SK-N-SH (cell line): ENCODE measurements around the gene AGFG2. TPM values are rescaled to one million over a fixed set of nuclear protein-coding genes. Genes with fewer than 3 reads are reported as not detected.

Source experiments
- CTCF ChIA-PET: fragments of 300-600, 350-600 bp; formaldehyde crosslinking; extraction: SDS; loops from one replicate; lab custom pipeline; 2021; lab: Yijun Ruan, JAX
- POLR2A ChIA-PET: fragments of 350-600 bp; sonication (Branson Sonifier 250); formaldehyde crosslinking; extraction: SDS; loops from one replicate; lab custom pipeline; 2020; ENCODE audit warnings: antibody characterized with exemption, inconsistent platforms; lab: Yijun Ruan, JAX
- DNase-seq: peaks from one replicate; pipeline ENCODE4 v3.0.0; 2012
- H2AFZ ChIP-seq: fragments of 200-600 bp; sonication (generic); 2 replicates; pipeline ENCODE4 v1.8.1; 2016; ENCODE audit warnings: antibody characterized with exemption, mild to moderate bottlenecking, low read depth
- H3F3A ChIP-seq: fragments of 200-600 bp; sonication (generic); replicated peaks from 2 replicates; pipeline ENCODE3; 2016; ENCODE audit warnings: antibody characterized with exemption, mild to moderate bottlenecking; ENCODE audit not compliant: insufficient read depth
- H3K27ac ChIP-seq, 2 experiments: fragments of 200-500 bp in 1 of 2; fragments of 200-600 bp in 1 of 2; sonication (Bioruptor generic) in 1 of 2; sonication (generic), shearing (Covaris generic) in 1 of 2; 2 replicates each; pipeline versions ENCODE4 v1.5.1 to v1.6.1; 2014 to 2016; ENCODE audit warnings: low read depth in 2 of 2, inconsistent platforms in 1 of 2, low read length in 1 of 2, mild to moderate bottlenecking in 1 of 2, mixed read lengths in 1 of 2
- H3K27me3 ChIP-seq: fragments of 200-600 bp; sonication (generic), shearing (Covaris generic); 2 replicates; pipeline ENCODE4 v1.6.1; 2016; ENCODE audit warnings: mixed run types; ENCODE audit not compliant: insufficient read depth
- H3K36me3 ChIP-seq, 2 experiments: fragments of 200-500 bp in 1 of 2; fragments of 200-600 bp in 1 of 2; sonication (Bioruptor generic) in 1 of 2; sonication (generic) in 1 of 2; replicated peaks in 1 of 2; 2 replicates each; pipeline versions ENCODE3 to v1.5.1; 2014 to 2016; ENCODE audit warnings: low read length in 1 of 2, mild to moderate bottlenecking in 1 of 2; ENCODE audit not compliant: insufficient read depth in 2 of 2, control insufficient read depth in 1 of 2
- H3K4me1 ChIP-seq, 2 experiments: fragments of 200-500 bp in 1 of 2; fragments of 200-600 bp in 1 of 2; sonication (Bioruptor generic) in 1 of 2; sonication (generic), shearing (Covaris generic) in 1 of 2; 2 replicates each; pipeline versions ENCODE4 v1.5.1 to v1.6.1; 2014 to 2016; ENCODE audit warnings: low read depth in 1 of 2, low read length in 1 of 2, mixed run types in 1 of 2; ENCODE audit not compliant: insufficient read depth in 2 of 2, control insufficient read depth in 1 of 2
- H3K4me2 ChIP-seq: fragments of 200-600 bp; sonication (generic), shearing (Covaris generic); 2 replicates; pipeline ENCODE4 v1.6.1; 2017; ENCODE audit warnings: mixed run types
- H3K4me3 ChIP-seq, 2 experiments: fragments of 200-500 bp in 1 of 2; fragments of 200-600 bp in 1 of 2; sonication (Bioruptor generic) in 1 of 2; sonication (generic), shearing (Covaris generic) in 1 of 2; 2 replicates each; pipeline versions ENCODE4 v1.5.1 to v1.8.1; 2014 to 2016; ENCODE audit warnings: low read depth in 2 of 2, inconsistent platforms in 1 of 2, low read length in 1 of 2, mild to moderate bottlenecking in 1 of 2, mixed read lengths in 1 of 2, moderate library complexity in 1 of 2
- H3K79me2 ChIP-seq: fragments of 200-600 bp; sonication (generic); 2 replicates; pipeline ENCODE4 v1.8.1; 2017; ENCODE audit warnings: mild to moderate bottlenecking; ENCODE audit not compliant: insufficient read depth
- H3K9ac ChIP-seq: fragments of 200-600 bp; sonication (generic); 2 replicates; pipeline ENCODE4 v1.6.1; 2017; ENCODE audit warnings: mixed run types
- H3K9me2 ChIP-seq: fragments of 200-600 bp; sonication (generic); 2 replicates; pipeline ENCODE4 v1.6.1; 2017; ENCODE audit warnings: mixed run types
- H3K9me3 ChIP-seq: fragments of 200-600 bp; sonication (generic); 2 replicates; pipeline ENCODE4 v1.6.1; 2017; ENCODE audit warnings: mixed run types, mild to moderate bottlenecking, moderate library complexity
- H4K20me1 ChIP-seq: fragments of 200-600 bp; sonication (generic); 2 replicates; pipeline ENCODE4 v1.6.1; 2017; ENCODE audit warnings: mild to moderate bottlenecking, mixed run types; ENCODE audit not compliant: insufficient read depth
- CHD2 ChIP-seq: fragments of 150-350 bp; IDR thresholded peaks from 2 replicates; pipeline ENCODE4 v1.6.1; 2018; ENCODE audit warnings: low read length; ENCODE audit not compliant: partially characterized antibody
- EP300 ChIP-seq, 2 experiments: IDR thresholded peaks; 2 replicates each; pipeline versions ENCODE4 v1.4.0 to v1.6.1; 2012; ENCODE audit warnings: borderline replicate concordance in 1 of 2, low read depth in 1 of 2, low read length in 1 of 2
- FOSL2 ChIP-seq: IDR thresholded peaks from 2 replicates; pipeline ENCODE4 v1.4.0; 2012; ENCODE audit warnings: low read depth, mild to moderate bottlenecking, moderate library complexity, borderline replicate concordance
- FOXJ3 ChIP-seq: sonication (generic); formaldehyde crosslinking; IDR thresholded peaks from 2 replicates; pipeline ENCODE4 v1.5.1; 2020; ENCODE audit warnings: mild to moderate bottlenecking, missing genetic modification reagents
- FOXM1 ChIP-seq: IDR thresholded peaks from 2 replicates; pipeline ENCODE4 v1.4.0; 2012; ENCODE audit warnings: low read depth, mild to moderate bottlenecking
- JUND ChIP-seq: IDR thresholded peaks from 2 replicates; pipeline ENCODE4 v1.4.0; 2012
- NFIC ChIP-seq: IDR thresholded peaks from 2 replicates; pipeline ENCODE4 v1.4.0; 2012; ENCODE audit warnings: borderline replicate concordance
- NRF1 ChIP-seq: IDR thresholded peaks from 2 replicates; pipeline ENCODE4 v1.6.1; 2012; ENCODE audit warnings: low read depth, mild to moderate bottlenecking, low read length
- PBX3 ChIP-seq: IDR thresholded peaks from 2 replicates; pipeline ENCODE4; 2012
- RAD21 ChIP-seq: IDR thresholded peaks from 2 replicates; pipeline ENCODE4 v1.6.1; 2012; ENCODE audit warnings: mild to moderate bottlenecking, low read length
- RCOR1 ChIP-seq: fragments of 150-350 bp; IDR thresholded peaks from 2 replicates; pipeline ENCODE4 v1.6.1; 2017; ENCODE audit warnings: antibody characterized with exemption, low read length
- REST ChIP-seq: IDR thresholded peaks from 2 replicates; pipeline ENCODE4 v1.6.1; 2012; ENCODE audit warnings: mild to moderate bottlenecking, low read depth, low read length, moderate library complexity
- RFX5 ChIP-seq: IDR thresholded peaks from 2 replicates; pipeline ENCODE4 v1.6.1; 2012; ENCODE audit warnings: mild to moderate bottlenecking, improper control_type of control experiment, low read length
- RXRA ChIP-seq: IDR thresholded peaks from 2 replicates; pipeline ENCODE4 v1.4.0; 2012; ENCODE audit warnings: low read depth, mild to moderate bottlenecking, borderline replicate concordance
- SIN3A ChIP-seq: IDR thresholded peaks from 2 replicates; pipeline ENCODE4 v1.6.1; 2012; ENCODE audit warnings: low read depth, mild to moderate bottlenecking, low read length, moderate library complexity, borderline replicate concordance
- SMC3 ChIP-seq: IDR thresholded peaks from 2 replicates; pipeline ENCODE4 v1.6.1; 2012; ENCODE audit warnings: low read depth, low read length, improper control_type of control experiment
- TEAD4 ChIP-seq: IDR thresholded peaks from 2 replicates; pipeline ENCODE4 v1.4.0; 2012; ENCODE audit warnings: mild to moderate bottlenecking, borderline replicate concordance; ENCODE audit not compliant: insufficient read depth
- YY1 ChIP-seq: IDR thresholded peaks from 2 replicates; pipeline ENCODE4 v1.4.0; 2012; ENCODE audit warnings: low read depth, mild to moderate bottlenecking
- WGBS: methylation state at CpG from one replicate; pipeline ENCODE4 v1.1.6; 2017; ENCODE audit warnings: low lambda C conversion rate; 5-methylcytosine and 5-hydroxymethylcytosine counted together
- polyA plus RNA-seq, 3 experiments: library from polyadenylated mRNA; depleted of rRNA; stranded (reverse); fragments of >200 nt; gene quantifications; 2 replicates each; pipeline ENCODE4 v1.2.3, GENCODE V29; 2012
- TF ChIP-seq, protein P1 (sequence below): fragments of 200-600 bp; sonication (generic); IDR thresholded peaks from 2 replicates; pipeline ENCODE4 v1.6.1; 2017; ENCODE audit warnings: antibody characterized with exemption, mild to moderate bottlenecking, moderate library complexity
- TF ChIP-seq, protein P2 (sequence below): IDR thresholded peaks from 2 replicates; pipeline ENCODE4 v1.4.0; 2012; ENCODE audit warnings: low read depth, borderline replicate concordance
- TF ChIP-seq, protein P3 (sequence below): fragments of 150-350 bp; IDR thresholded peaks from 2 replicates; pipeline ENCODE4 v1.6.1; 2016; ENCODE audit warnings: mild to moderate bottlenecking, low read depth, low read length

The AGFG2 gene
- polyA plus RNA-seq, 1 of the 3 experiments (the other 2 are of a cell fraction) = 23.1 TPM

DNA sequence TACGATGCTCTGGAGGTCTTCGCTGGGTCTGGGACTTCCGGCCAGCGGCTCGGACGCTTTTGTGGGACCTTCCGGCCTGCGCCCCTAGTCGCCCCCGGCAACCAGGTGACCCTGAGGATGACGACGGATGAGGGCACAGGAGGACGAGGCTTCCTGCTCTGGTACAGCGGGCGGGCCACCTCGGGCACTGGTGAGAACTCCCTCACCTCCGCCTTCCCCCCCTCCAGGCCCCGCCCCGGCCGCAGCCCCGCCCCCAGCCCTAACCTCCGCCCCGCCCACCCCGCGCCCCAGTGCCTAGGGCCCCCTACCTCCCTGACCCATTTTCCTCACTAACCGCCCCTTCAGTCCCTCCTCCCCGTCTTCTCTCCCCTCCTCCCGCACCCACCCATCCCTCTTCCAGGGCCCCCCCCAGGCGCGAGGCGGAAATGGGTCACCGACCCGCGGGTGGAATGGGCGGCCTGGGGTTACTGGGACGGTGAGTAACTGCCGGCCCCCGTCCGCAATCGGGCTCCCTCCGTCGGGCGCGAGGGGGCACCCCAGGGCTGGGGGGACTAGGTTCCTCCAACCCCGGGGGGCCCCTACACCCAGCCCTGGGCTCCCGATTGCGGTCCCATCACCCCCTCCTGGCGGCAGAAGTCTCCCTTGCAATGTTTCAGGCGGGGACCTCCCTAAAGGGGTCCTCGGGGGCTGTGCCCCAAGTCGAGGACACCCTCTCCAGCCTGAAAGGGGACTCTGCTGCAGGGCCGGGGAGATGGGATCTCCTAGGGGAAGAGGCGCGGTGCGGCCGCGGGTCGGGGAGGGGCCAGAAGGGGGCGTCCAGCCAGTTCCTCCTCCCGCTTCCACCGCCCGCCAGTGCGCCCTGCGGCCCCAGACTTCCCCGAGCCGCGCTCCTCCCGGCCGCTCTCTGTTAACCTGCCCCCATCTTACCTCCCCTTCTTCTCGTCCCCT lies 65.3 kb downstream of the AGFG2 start:
- peaks cover 18% of the 10 kb centered on the region for H3K79me2 ChIP-seq
- peaks cover 10 to 25% of the 10 kb centered on the region in 2 experiments; a peak in 3 of 4 replicates for H3K4me1 ChIP-seq
- peak overlapping the region; percentile 69 for H2AFZ ChIP-seq
- peak; percentile 98 for DNase-seq
- peak overlapping the region; percentile 67 to 76 for H3K4me3 ChIP-seq
- H3K9ac ChIP-seq = peak overlapping the region; percentile 69
- ChIA-PET POLR2A (interaction anchor here (1.1 to 3.7 kb wide), 6 partner anchors 8 to 167 kb away, joined by 3 to 63 read pairs (median 10); partner anchors contain the start of genes FBXO24, GNB2, LRCH4 and MOSPD3), CTCF (interaction anchor here (0.6 to 5.4 kb wide), 22 partner anchors 8 to 248 kb away, joined by 3 to 62 read pairs (median 4); partner anchors contain the start of genes ACTL6B, FBXO24, LRCH4 and MOSPD3)
- peaks cover 42% of the 10 kb centered on the region for H3F3A ChIP-seq
- H3K36me3 ChIP-seq = peaks cover 27 to 32% of the 10 kb centered on the region in 2 experiments
- no peaks in the 10 kb centered on the region for H4K20me1 ChIP-seq
- peak overlapping the region; percentile 97 for H3K4me2 ChIP-seq
- no peaks in the 10 kb centered on the region for H3K27me3 ChIP-seq
- no peaks in the 10 kb centered on the region for H3K9me3 ChIP-seq
- no peaks in the 10 kb centered on the region for H3K9me2 ChIP-seq
- H3K27ac ChIP-seq = peak overlapping the region; percentile 69 to 97
- WGBS = 5% methylated on average over 47 of the region's 70 CpGs
- TF ChIP-seq SIN3A = 0 out of 2 replicates have a peak, but pooled peaks have one; percentile 7
- 0 out of 2 replicates have a peak, but pooled peaks have one; percentile 6 for TF ChIP-seq NRF1
- no peak for TF ChIP-seq YY1
- TF ChIP-seq CHD2 = no peak
- TF ChIP-seq RFX5 = no peak
- TF ChIP-seq SMC3 = 0 out of 2 replicates have a peak, but pooled peaks have one; percentile 4
- peak in 1 of 2 experiments; percentile 39; a peak in 1 of 4 replicates for TF ChIP-seq EP300 (IDR thresholded peaks at IDR 0.05; ENCODE audit: borderline replicate concordance in 1 of 2, low read depth in 1 of 2, low read length in 1 of 2)
- TF ChIP-seq, protein P1, sequence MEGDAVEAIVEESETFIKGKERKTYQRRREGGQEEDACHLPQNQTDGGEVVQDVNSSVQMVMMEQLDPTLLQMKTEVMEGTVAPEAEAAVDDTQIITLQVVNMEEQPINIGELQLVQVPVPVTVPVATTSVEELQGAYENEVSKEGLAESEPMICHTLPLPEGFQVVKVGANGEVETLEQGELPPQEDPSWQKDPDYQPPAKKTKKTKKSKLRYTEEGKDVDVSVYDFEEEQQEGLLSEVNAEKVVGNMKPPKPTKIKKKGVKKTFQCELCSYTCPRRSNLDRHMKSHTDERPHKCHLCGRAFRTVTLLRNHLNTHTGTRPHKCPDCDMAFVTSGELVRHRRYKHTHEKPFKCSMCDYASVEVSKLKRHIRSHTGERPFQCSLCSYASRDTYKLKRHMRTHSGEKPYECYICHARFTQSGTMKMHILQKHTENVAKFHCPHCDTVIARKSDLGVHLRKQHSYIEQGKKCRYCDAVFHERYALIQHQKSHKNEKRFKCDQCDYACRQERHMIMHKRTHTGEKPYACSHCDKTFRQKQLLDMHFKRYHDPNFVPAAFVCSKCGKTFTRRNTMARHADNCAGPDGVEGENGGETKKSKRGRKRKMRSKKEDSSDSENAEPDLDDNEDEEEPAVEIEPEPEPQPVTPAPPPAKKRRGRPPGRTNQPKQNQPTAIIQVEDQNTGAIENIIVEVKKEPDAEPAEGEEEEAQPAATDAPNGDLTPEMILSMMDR = peak; percentile 59
- TF ChIP-seq, protein P2, sequence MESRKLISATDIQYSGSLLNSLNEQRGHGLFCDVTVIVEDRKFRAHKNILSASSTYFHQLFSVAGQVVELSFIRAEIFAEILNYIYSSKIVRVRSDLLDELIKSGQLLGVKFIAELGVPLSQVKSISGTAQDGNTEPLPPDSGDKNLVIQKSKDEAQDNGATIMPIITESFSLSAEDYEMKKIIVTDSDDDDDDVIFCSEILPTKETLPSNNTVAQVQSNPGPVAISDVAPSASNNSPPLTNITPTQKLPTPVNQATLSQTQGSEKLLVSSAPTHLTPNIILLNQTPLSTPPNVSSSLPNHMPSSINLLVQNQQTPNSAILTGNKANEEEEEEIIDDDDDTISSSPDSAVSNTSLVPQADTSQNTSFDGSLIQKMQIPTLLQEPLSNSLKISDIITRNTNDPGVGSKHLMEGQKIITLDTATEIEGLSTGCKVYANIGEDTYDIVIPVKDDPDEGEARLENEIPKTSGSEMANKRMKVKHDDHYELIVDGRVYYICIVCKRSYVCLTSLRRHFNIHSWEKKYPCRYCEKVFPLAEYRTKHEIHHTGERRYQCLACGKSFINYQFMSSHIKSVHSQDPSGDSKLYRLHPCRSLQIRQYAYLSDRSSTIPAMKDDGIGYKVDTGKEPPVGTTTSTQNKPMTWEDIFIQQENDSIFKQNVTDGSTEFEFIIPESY = no peak
- no peak for TF ChIP-seq NFIC
- no peak for TF ChIP-seq FOSL2
- no peak for TF ChIP-seq RCOR1
- TF ChIP-seq JUND = no peak
- TF ChIP-seq TEAD4 = peak; percentile 38; the same call in 1 of the 2 replicates
- TF ChIP-seq RXRA = peak; percentile 45; the same call in 1 of the 2 replicates
- no peak for TF ChIP-seq FOXM1
- no peak for TF ChIP-seq RAD21
- TF ChIP-seq, protein P3, sequence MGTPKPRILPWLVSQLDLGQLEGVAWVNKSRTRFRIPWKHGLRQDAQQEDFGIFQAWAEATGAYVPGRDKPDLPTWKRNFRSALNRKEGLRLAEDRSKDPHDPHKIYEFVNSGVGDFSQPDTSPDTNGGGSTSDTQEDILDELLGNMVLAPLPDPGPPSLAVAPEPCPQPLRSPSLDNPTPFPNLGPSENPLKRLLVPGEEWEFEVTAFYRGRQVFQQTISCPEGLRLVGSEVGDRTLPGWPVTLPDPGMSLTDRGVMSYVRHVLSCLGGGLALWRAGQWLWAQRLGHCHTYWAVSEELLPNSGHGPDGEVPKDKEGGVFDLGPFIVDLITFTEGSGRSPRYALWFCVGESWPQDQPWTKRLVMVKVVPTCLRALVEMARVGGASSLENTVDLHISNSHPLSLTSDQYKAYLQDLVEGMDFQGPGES = no peak
- TF ChIP-seq PBX3 = 0 out of 2 replicates have a peak, but pooled peaks have one; percentile 13
- TF ChIP-seq FOXJ3 (CRISPR knock-in tag) = no peak
- TF ChIP-seq REST = no peak
